Retinal pigment epithelial cell (primary cell): ENCODE data around the gene GPR158.
A peak's percentile ranks its signal among the peaks of the same experiment; 100 is the strongest.

Experiments used
- DNase-seq: peaks from one replicate; pipeline ENCODE4 v3.0.0-alpha.2; 2010; ENCODE audit warnings: low read depth
- H3K4me3 ChIP-seq: 2 replicates; pipeline ENCODE4 v1.5.1; 2011; ENCODE audit warnings: mild to moderate bottlenecking, low read length, control low read depth, moderate library complexity
- TF ChIP-seq, protein P1 (sequence below): conservative IDR thresholded peaks from 2 replicates; pipeline ENCODE4 v1.5.1; 2011; ENCODE audit warnings: low read depth, low read length, control low read depth, inconsistent platforms

GPR158 gene

DNA sequence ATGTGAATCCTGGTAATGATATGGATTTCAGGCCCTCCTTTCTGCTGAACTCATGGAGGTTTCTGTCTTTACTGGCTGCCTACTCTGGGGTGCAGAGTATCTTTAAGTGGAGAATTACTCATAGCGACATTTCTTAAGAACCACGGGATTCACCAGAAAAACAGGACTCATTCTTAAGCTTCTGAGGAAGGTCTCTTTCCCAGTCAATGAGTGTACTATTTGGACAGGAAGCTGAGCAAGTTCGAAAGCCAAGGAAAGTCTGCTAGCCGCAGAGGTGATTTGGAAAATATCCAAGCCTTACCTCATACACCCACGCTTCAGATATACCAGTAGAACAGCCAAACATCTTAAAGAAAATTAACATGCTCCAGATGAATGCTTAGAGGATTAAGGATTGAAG lies 381.7 kb downstream of the GPR158 start:
- TF ChIP-seq, protein P1, sequence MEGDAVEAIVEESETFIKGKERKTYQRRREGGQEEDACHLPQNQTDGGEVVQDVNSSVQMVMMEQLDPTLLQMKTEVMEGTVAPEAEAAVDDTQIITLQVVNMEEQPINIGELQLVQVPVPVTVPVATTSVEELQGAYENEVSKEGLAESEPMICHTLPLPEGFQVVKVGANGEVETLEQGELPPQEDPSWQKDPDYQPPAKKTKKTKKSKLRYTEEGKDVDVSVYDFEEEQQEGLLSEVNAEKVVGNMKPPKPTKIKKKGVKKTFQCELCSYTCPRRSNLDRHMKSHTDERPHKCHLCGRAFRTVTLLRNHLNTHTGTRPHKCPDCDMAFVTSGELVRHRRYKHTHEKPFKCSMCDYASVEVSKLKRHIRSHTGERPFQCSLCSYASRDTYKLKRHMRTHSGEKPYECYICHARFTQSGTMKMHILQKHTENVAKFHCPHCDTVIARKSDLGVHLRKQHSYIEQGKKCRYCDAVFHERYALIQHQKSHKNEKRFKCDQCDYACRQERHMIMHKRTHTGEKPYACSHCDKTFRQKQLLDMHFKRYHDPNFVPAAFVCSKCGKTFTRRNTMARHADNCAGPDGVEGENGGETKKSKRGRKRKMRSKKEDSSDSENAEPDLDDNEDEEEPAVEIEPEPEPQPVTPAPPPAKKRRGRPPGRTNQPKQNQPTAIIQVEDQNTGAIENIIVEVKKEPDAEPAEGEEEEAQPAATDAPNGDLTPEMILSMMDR, result no peak
- DNase-seq, result peak; percentile 99
- H3K4me3 ChIP-seq, result no peak overlapping the region

DNA sequence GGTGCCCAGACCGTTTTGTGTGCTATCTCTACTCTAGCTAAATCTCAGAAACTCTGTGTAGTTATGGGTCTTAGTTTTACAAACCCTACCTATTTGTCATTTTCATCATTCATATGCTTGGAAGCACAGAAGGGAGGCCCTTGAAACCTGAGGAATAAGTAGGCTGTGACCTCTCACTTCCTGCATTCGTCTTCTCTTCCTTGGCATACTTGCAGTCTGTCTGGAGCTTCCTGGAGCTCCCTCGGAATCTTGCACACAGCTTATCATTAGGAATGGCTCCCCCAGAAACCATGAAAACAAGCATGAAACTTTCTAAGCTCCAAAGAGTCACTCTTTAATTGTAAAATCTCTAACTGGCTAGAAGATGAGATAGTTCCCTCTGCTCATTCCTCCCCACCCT lies 382.3 kb downstream of the GPR158 start:
- no peak overlapping the region for H3K4me3 ChIP-seq
- no peak for DNase-seq
- TF ChIP-seq, protein P1, result no peak

DNA sequence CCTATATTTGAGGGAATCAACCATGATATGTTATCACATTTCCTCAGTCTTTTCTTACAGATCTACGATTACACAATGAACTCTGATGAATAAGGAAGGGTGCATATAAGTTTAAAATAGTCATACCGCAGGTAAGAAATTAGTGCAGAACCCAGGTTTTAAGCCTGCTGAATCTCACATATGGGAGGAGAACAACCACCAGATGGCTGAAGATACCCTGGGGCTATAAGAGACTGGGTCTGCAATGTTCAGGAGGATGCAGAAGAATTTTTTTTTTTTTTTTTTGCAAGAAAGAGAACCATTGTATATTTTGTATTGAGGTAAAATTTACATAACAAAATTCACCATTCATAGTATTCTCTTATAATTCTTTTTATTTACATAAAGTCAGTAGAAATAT lies 387.0 kb downstream of the GPR158 start:
- DNase-seq, result no peak
- no peak overlapping the region for H3K4me3 ChIP-seq
- TF ChIP-seq, protein P1, result no peak

DNA sequence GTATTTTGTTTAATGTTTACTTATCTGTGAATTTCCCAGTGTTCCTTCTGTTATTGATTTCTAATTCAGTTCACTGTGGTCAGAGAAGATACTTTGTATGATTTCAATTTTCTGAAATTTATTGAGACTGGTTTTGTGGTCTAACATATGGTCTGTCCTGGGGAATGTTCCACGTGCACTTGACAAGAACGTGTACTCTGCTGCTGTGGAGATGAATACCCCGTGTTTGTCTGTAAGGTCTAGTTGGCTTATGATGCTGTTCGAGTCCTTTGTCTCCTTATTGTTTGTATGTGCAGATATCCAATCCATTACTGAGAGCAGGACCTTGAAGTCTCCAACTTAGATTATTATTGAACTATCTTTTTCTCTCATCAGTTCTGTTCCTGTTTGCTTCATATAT lies 387.7 kb downstream of the GPR158 start:
- TF ChIP-seq, protein P1, result no peak
- no peak overlapping the region for H3K4me3 ChIP-seq
- DNase-seq, result no peak

DNA sequence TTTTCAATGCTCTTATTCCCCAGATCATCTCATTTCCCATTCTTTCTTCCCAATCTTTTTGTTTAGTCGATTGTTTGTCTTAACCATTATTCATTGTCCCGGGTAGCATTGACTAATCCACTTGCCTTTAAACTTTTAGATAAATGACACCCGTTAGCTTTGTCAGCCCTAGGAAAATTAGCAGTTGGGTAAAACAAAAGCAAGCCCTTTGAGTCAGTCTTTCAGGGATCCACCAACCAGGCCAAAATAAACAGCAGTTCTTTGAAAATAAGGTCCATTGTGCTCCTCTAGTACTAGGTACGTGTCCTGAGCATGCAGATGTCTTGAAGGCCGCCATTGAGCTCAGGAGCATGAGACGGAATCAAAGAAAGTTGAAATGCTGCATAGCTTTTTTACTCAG lies 389.6 kb downstream of the GPR158 start:
- H3K4me3 ChIP-seq, result no peak overlapping the region
- TF ChIP-seq, protein P1, result no peak

DNA sequence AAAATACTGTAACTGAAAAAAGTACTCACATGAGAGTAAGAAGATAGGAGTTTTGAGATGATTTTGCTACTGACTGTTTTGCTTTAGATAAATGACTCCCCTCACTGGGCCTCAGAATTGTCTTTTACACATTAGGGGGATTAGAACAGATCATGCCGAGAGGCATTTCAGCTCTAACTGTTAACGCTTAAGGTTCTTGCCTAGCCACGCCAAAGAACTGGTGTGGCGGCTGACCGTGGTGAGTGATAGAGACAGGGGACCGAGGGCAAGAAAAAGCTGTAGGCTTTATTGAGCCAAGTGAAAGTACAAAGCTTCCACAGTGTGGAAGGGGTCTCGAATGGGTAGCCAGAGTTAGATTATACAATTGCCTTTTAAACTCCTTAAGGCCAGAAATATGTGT lies 390.8 kb downstream of the GPR158 start:
- H3K4me3 ChIP-seq, result no peak overlapping the region
- DNase-seq, result no peak
- TF ChIP-seq, protein P1, result no peak

More for the DNA sequence above, 389.6 kb downstream of the GPR158 start:
- no peak for DNase-seq

DNA sequence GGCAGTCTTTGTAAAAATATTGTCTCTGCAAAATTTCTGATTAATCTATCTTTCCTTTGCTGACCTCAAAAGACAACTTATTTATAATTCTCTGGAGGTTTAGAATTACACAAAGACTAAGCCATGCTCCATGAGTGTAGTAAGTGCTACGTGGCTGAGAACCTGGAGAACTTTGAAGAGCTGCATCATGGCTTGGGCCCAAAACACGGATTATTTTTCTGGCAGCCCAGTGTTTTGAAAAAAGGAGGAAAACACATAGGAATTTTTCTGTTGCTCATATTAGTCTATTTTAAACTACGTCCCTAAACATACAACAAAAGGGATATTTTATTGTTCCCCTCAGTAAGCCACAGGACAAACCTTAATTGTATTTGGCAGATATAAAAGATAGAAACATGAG lies 398.5 kb downstream of the GPR158 start:
- DNase-seq, result peak; percentile 77
- TF ChIP-seq, protein P1, result no peak
- H3K4me3 ChIP-seq, result no peak overlapping the region
